H1 (cell line): ENCODE data around the gene ZNF318. TPM values are rescaled to one million over a fixed set of nuclear protein-coding genes. Genes with fewer than 3 reads are reported as not detected.
A peak's percentile ranks its signal among the peaks of the same experiment; 100 is the strongest.
"Not testable (repeated sequence)": the region's sequence is repeated elsewhere in the genome, so short reads cannot be mapped to it uniquely, and the experiment has no call there.

Experiments
- CTCF ChIA-PET: fragments of 300-600 bp; sonication (Branson Sonifier 250); formaldehyde crosslinking; loops from one replicate; lab custom pipeline; 2021; ENCODE audit not compliant: partially characterized antibody; lab: Charles Lee
- POLR2A ChIA-PET: fragments of 300-600 bp; sonication (Branson Sonifier 250); formaldehyde crosslinking; loops from one replicate; lab custom pipeline; 2021; ENCODE audit warnings: inconsistent platforms; ENCODE audit not compliant: partially characterized antibody; lab: Charles Lee
- DNase-seq, 2 experiments: peaks; one replicate each; pipeline versions ENCODE4 v3.0.0 to v3.0.0-alpha.2; 2010 to 2022; ENCODE audit warnings: low spot score in 2 of 2, low read depth in 1 of 2, mixed read lengths in 1 of 2
- FAIRE-seq: peaks from 2 replicates; lab custom pipeline; 2011; peaks lifted over from hg19 to GRCh38; lab: Jason Lieb, UNC
- H2AFZ ChIP-seq: 2 replicates; pipeline ENCODE4 v1.8.1; 2012; ENCODE audit warnings: low read length, inconsistent platforms
- H2AK5ac ChIP-seq: 2 replicates; pipeline ENCODE4 v1.6.1; 2013; ENCODE audit warnings: low read depth, low read length
- H2BK120ac ChIP-seq: replicated peaks from 2 replicates; pipeline ENCODE3; 2013; ENCODE audit warnings: low read depth, low read length, inconsistent platforms
- H2BK12ac ChIP-seq: 2 replicates; pipeline ENCODE4 v1.6.1; 2013; ENCODE audit warnings: low read depth, low read length
- H2BK15ac ChIP-seq: 2 replicates; pipeline ENCODE4 v1.6.1; 2013; ENCODE audit warnings: low read length
- H2BK20ac ChIP-seq: 2 replicates; pipeline ENCODE4 v1.6.1; 2013; ENCODE audit warnings: low read length
- H2BK5ac ChIP-seq: 2 replicates; pipeline ENCODE4 v1.6.1; 2013; ENCODE audit warnings: low read depth, low read length
- H3K14ac ChIP-seq: 2 replicates; pipeline ENCODE4 v1.6.1; 2013; ENCODE audit warnings: inconsistent platforms; ENCODE audit not compliant: insufficient read length
- H3K18ac ChIP-seq: 2 replicates; pipeline ENCODE4 v1.6.1; 2013; ENCODE audit warnings: low read length; ENCODE audit errors: extremely low read depth
- H3K23ac ChIP-seq: 2 replicates; pipeline ENCODE4 v1.6.1; 2013; ENCODE audit warnings: inconsistent platforms; ENCODE audit not compliant: insufficient read length
- H3K23me2 ChIP-seq: 2 replicates; pipeline ENCODE4 v1.6.1; 2013; ENCODE audit warnings: low read depth, low read length
- H3K27ac ChIP-seq: 2 replicates; pipeline ENCODE4 v1.6.1; 2011; ENCODE audit warnings: low read depth, low read length, inconsistent platforms
- H3K27me3 ChIP-seq, 4 experiments: replicated peaks in 1 of 4; 1 replicate in 1 of 4; 2 replicates in 3 of 4; pipeline versions ENCODE4 v1.6.1 to v1.8.1; 2011 to 2013; ENCODE audit warnings: low read length in 3 of 4, mild to moderate bottlenecking in 3 of 4, inconsistent platforms in 2 of 4, mixed read lengths in 2 of 4, moderate library complexity in 1 of 4; ENCODE audit not compliant: control insufficient read depth in 3 of 4, insufficient read depth in 3 of 4; ENCODE audit errors: extremely low read depth in 1 of 4
- H3K36me3 ChIP-seq, 4 experiments: 2 replicates each; pipeline versions ENCODE4 v1.6.1 to v1.8.1; 2011 to 2013; ENCODE audit warnings: mild to moderate bottlenecking in 4 of 4, low read length in 3 of 4, moderate library complexity in 2 of 4, control low read depth in 1 of 4, inconsistent platforms in 1 of 4; ENCODE audit not compliant: insufficient read depth in 4 of 4, control insufficient read depth in 2 of 4
- H3K4ac ChIP-seq: replicated peaks from 2 replicates; pipeline ENCODE3; 2013; ENCODE audit warnings: low read length, low read depth, mixed read lengths, inconsistent platforms; ENCODE audit not compliant: insufficient read length
- H3K4me1 ChIP-seq, 4 experiments: replicated peaks in 1 of 4; 1 replicate in 1 of 4; 2 replicates in 3 of 4; pipeline versions ENCODE4 v1.6.1 to v1.8.1; 2011 to 2013; ENCODE audit warnings: low read length in 3 of 4, inconsistent platforms in 2 of 4, mixed read lengths in 1 of 4; ENCODE audit not compliant: insufficient read depth in 4 of 4, control insufficient read depth in 3 of 4
- H3K4me2 ChIP-seq, 2 experiments: 2 replicates each; pipeline versions ENCODE4 v1.6.1 to v1.8.1; 2011 to 2013; ENCODE audit warnings: low read depth in 2 of 2, low read length in 2 of 2, control low read depth in 1 of 2, inconsistent platforms in 1 of 2, mild to moderate bottlenecking in 1 of 2; ENCODE audit not compliant: insufficient read depth in 1 of 2
- H3K4me3 ChIP-seq, 4 experiments: fragments of 200-600, 300-600 bp in 1 of 4; sonication (generic), shearing (Covaris generic), sonication (Bioruptor Twin) in 1 of 4; 2 replicates each; pipeline versions ENCODE4 v1.5.1 to v1.8.1; 2011 to 2016; ENCODE audit warnings: low read length in 4 of 4, low read depth in 3 of 4, control low read depth in 2 of 4, inconsistent platforms in 2 of 4, mild to moderate bottlenecking in 2 of 4, mixed read lengths in 1 of 4, moderate library complexity in 1 of 4; ENCODE audit not compliant: insufficient read depth in 2 of 4; ENCODE audit errors: extremely low read depth in 1 of 4
- H3K56ac ChIP-seq: replicated peaks from 2 replicates; pipeline ENCODE3; 2013; ENCODE audit warnings: low read depth, mild to moderate bottlenecking, mixed read lengths, low read length, inconsistent platforms; ENCODE audit not compliant: insufficient read length
- H3K79me1 ChIP-seq: 2 replicates; pipeline ENCODE4 v1.6.1; 2013; ENCODE audit warnings: low read depth, low read length, control low read depth
- H3K79me2 ChIP-seq, 2 experiments: 2 replicates each; pipeline versions ENCODE4 v1.6.1 to v1.8.1; 2012 to 2013; ENCODE audit warnings: low read length in 2 of 2, mild to moderate bottlenecking in 2 of 2, inconsistent platforms in 1 of 2; ENCODE audit not compliant: insufficient read depth in 2 of 2, control insufficient read depth in 1 of 2
- H3K9ac ChIP-seq, 4 experiments: replicated peaks in 1 of 4; 1 replicate in 1 of 4; 2 replicates in 3 of 4; pipeline versions ENCODE4 v1.6.1 to v1.8.1; 2011 to 2013; ENCODE audit warnings: low read depth in 3 of 4, low read length in 3 of 4, control low read depth in 2 of 4, mild to moderate bottlenecking in 2 of 4, moderate library complexity in 2 of 4, inconsistent platforms in 1 of 4; ENCODE audit errors: extremely low read depth in 1 of 4
- H3K9me3 ChIP-seq, 2 experiments: 2 replicates each; pipeline versions ENCODE4 v1.6.1 to v1.8.1; 2012 to 2013; ENCODE audit warnings: mild to moderate bottlenecking in 2 of 2, moderate library complexity in 2 of 2, control low read depth in 1 of 2, inconsistent platforms in 1 of 2, low read depth in 1 of 2, low read length in 1 of 2, mixed read lengths in 1 of 2; ENCODE audit not compliant: insufficient read depth in 2 of 2
- H4K20me1 ChIP-seq, 2 experiments: replicated peaks in 1 of 2; 2 replicates each; pipeline versions ENCODE3 to v1.8.1; 2011 to 2013; ENCODE audit warnings: inconsistent platforms in 2 of 2, low read length in 2 of 2, mild to moderate bottlenecking in 1 of 2; ENCODE audit not compliant: insufficient read depth in 2 of 2, control insufficient read depth in 1 of 2
- H4K5ac ChIP-seq: 2 replicates; pipeline ENCODE4 v1.6.1; 2013; ENCODE audit warnings: low read length, low read depth, mixed read lengths, inconsistent platforms; ENCODE audit not compliant: insufficient read length
- H4K8ac ChIP-seq: 2 replicates; pipeline ENCODE4 v1.8.0; 2013; ENCODE audit warnings: mild to moderate bottlenecking, moderate library complexity, low read length, inconsistent platforms; ENCODE audit not compliant: insufficient read depth; ENCODE audit errors: extremely low read depth
- H4K91ac ChIP-seq: replicated peaks from 2 replicates; pipeline ENCODE3; 2013; ENCODE audit warnings: low read length, mixed read lengths, inconsistent platforms; ENCODE audit not compliant: insufficient read length
- WGBS, 2 experiments: shearing (Covaris generic) in 1 of 2; methylation state at CpG; one replicate each; pipeline versions ENCODE4 v1.1.6 to v1.1.7; 2013 to 2015; ENCODE audit warnings: low lambda C conversion rate in 2 of 2, mixed read lengths in 2 of 2, inconsistent platforms in 1 of 2, low coverage in 1 of 2, missing lambda C conversion rate in 1 of 2; ENCODE audit not compliant: insufficient replicate concordance in 2 of 2, insufficient coverage in 1 of 2, insufficient read length in 1 of 2; ENCODE audit errors: extremely low coverage in 1 of 2, missing lambda C conversion rate in 1 of 2; 5-methylcytosine and 5-hydroxymethylcytosine counted together
- polyA plus RNA-seq, 7 experiments: library from polyadenylated mRNA; depleted of rRNA in 3 of 7; stranded (reverse) in 5 of 7; unstranded in 2 of 7; fragments of >200 nt in 5 of 7; fragments of 200-250 nt in 2 of 7; gene quantifications; 1 replicate in 5 of 7; 2 replicates in 1 of 7; 4 replicates in 1 of 7; pipeline versions ENCODE4 v1.2.1 to v1.2.3, GENCODE V29; 2011 to 2013; ENCODE audit warnings: missing spikeins in 2 of 7, mixed read lengths in 2 of 7
- total RNA-seq: library from RNA; stranded (reverse); fragmentation: NEBNext Ultra II Directional; extraction: Animal tissue kit (Norgen Biotek cat#: 25700); gene quantifications from 2 replicates; pipeline ENCODE4 v1.2.1, GENCODE V29; 2021

The ZNF318 gene
- total and polyA plus RNA-seq, 2 of the 8 experiments (the other 6 are each of a cell fraction or from before 2014, with no cell fraction given), result 10.2 to 22.1 TPM

- H3K9ac ChIP-seq, H4K91ac ChIP-seq, H3K4me1 ChIP-seq, H2BK12ac ChIP-seq, H2BK5ac ChIP-seq, H3K56ac ChIP-seq, H2BK15ac ChIP-seq, H3K27me3 ChIP-seq, H3K9me3 ChIP-seq, H4K8ac ChIP-seq, H3K23me2 ChIP-seq, H3K14ac ChIP-seq, H4K5ac ChIP-seq, H2BK20ac ChIP-seq, DNase-seq, H3K4ac ChIP-seq, H3K79me1 ChIP-seq, H3K4me2 ChIP-seq, H3K23ac ChIP-seq, H3K4me3 ChIP-seq, H3K27ac ChIP-seq, H3K36me3 ChIP-seq, H4K20me1 ChIP-seq, H2AK5ac ChIP-seq, H3K79me2 ChIP-seq, H2BK120ac ChIP-seq, FAIRE-seq: not testable (repeated sequence)
- H3K18ac ChIP-seq, result 0 out of 2 replicates have a peak overlapping the region, but pooled peaks have one; percentile 19
- 85% methylated on average over 11 of the region's 11 CpGs; no CpG with 5 or more reads in 1 of the 2 experiments for WGBS, 2 experiments
- POLR2A ChIA-PET, result interaction anchor here (1.1 kb wide), 2 partner anchors 41 to 163 kb away, joined by 3 read pairs; no protein-coding TSS in a partner anchor
- CTCF ChIA-PET, result interaction anchor here (0.6 to 2.5 kb wide), 6 partner anchors 8 to 108 kb away, joined by 3 to 8 read pairs (median 4); no protein-coding TSS in a partner anchor
- peak overlapping the region; percentile 76; the same call in 1 of the 2 replicates for H2AFZ ChIP-seq
These were observed 23.7 kb upstream of the ZNF318 start for GRCh38 chr6:43393133-43393532.
